Caco-2 (cell line): ENCODE results near the gene SLC43A2. TPM values are rescaled to one million over a fixed set of nuclear protein-coding genes. Genes with fewer than 3 reads are reported as not detected.

Experiments
- BruUV-seq: library from RNA; stranded (reverse); fragments of 400-500 nt; replicated peaks from 2 replicates; lab custom pipeline; 2021; lab: Mats Ljungman, UMichigan
- CTCF ChIA-PET: fragments of 300-600 bp; sonication (Branson Sonifier 250); formaldehyde crosslinking; loops from one replicate; lab custom pipeline; 2022; ENCODE audit warnings: antibody characterized with exemption; lab: Charles Lee
- POLR2A ChIA-PET: fragments of 300-600 bp; sonication (Branson Sonifier 250); formaldehyde crosslinking; loops from one replicate; lab custom pipeline; 2022; ENCODE audit warnings: antibody characterized with exemption; lab: Charles Lee
- DNase-seq, 2 experiments: peaks; one replicate each; pipeline versions ENCODE4 v3.0.0 to v3.0.0-alpha.2; 2020 to 2022
- H3K27me3 ChIP-seq: replicated peaks from 2 replicates; pipeline ENCODE4 v1.6.0; 2011; ENCODE audit warnings: low read length; ENCODE audit not compliant: control insufficient read depth, insufficient read depth
- H3K36me3 ChIP-seq: 2 replicates; pipeline ENCODE4 v1.5.1; 2011; ENCODE audit warnings: low read length; ENCODE audit not compliant: control insufficient read depth, insufficient read depth
- H3K4me1 ChIP-seq: fragments of 250-450 bp; sonication (Bioruptor Pico); 2 replicates; pipeline ENCODE4 v1.5.1; 2020; ENCODE audit warnings: mild to moderate bottlenecking
- H3K4me3 ChIP-seq: 2 replicates; pipeline ENCODE4 v1.5.1; 2011; ENCODE audit warnings: low read depth, mild to moderate bottlenecking, control low read depth, low read length
- H3K9me3 ChIP-seq: fragments of 250-450 bp; sonication (Bioruptor Pico); 2 replicates; pipeline ENCODE4 v1.5.1; 2020; ENCODE audit warnings: mild to moderate bottlenecking, moderate library complexity
- H3K27ac Mint-ChIP-seq: one replicate; pipeline ENCODE4 v1.8.0; 2022; ENCODE audit warnings: mixed read lengths; ENCODE audit not compliant: unreplicated experiment
- H3K27me3 Mint-ChIP-seq: one replicate; pipeline ENCODE4 v1.8.0; 2022; ENCODE audit warnings: mixed read lengths; ENCODE audit not compliant: insufficient read depth, unreplicated experiment
- H3K36me3 Mint-ChIP-seq: one replicate; pipeline ENCODE4 v1.8.0; 2022; ENCODE audit warnings: mild to moderate bottlenecking, mixed read lengths; ENCODE audit not compliant: insufficient read depth, unreplicated experiment
- H3K4me1 Mint-ChIP-seq: one replicate; pipeline ENCODE4 v1.8.0; 2022; ENCODE audit warnings: low read depth, mixed read lengths; ENCODE audit not compliant: unreplicated experiment
- H3K4me3 Mint-ChIP-seq: one replicate; pipeline ENCODE4 v1.8.0; 2022; ENCODE audit warnings: mild to moderate bottlenecking, moderate library complexity, mixed read lengths; ENCODE audit not compliant: unreplicated experiment
- H3K9me3 Mint-ChIP-seq: one replicate; pipeline ENCODE4 v1.8.0; 2022; ENCODE audit warnings: mixed read lengths; ENCODE audit not compliant: unreplicated experiment
- CTCF ChIP-seq, 2 experiments: fragments of 200-600 bp in 1 of 2; IDR thresholded peaks; 1 replicate in 1 of 2; 2 replicates in 1 of 2; pipeline versions ENCODE4 v1.5.1 to v1.8.0; 2011 to 2022; ENCODE audit warnings: antibody characterized with exemption in 1 of 2, control low read depth in 1 of 2, inconsistent platforms in 1 of 2, low read depth in 1 of 2, low read length in 1 of 2, mild to moderate bottlenecking in 1 of 2, moderate library complexity in 1 of 2; ENCODE audit not compliant: insufficient read depth in 1 of 2, severe bottlenecking in 1 of 2, unreplicated experiment in 1 of 2
- intact Hi-C: fragments of 100-400 bp; cut with micrococcal nuclease; formaldehyde crosslinking; loops from one replicate; pipeline ENCODE4 v1.10.0; 2022; ENCODE audit not compliant: unreplicated experiment
- total RNA-seq: library from RNA; stranded (reverse); gene quantifications from 2 replicates; pipeline ENCODE4 v1.2.3, GENCODE V29; 2022

Gene SLC43A2
- total RNA-seq, 1 experiment from 2014 or later: 33.9 TPM

- no peak for TF ChIP-seq CTCF (IDR thresholded peaks at IDR 0.05; ENCODE audit: insufficient read depth in 1 of 2, low read depth in 1 of 2, low read length in 1 of 2, severe bottlenecking in 1 of 2, unreplicated experiment in 1 of 2)
- intact Hi-C loops: loop anchor here (5.0 kb wide), 1 partner anchor 37 kb away; no protein-coding TSS in a partner anchor
- BruUV-seq: TSS peak; percentile 5
- Mint-ChIP-seq H3K27me3 (no peaks in the 10 kb centered on the region), H3K4me3 (no peak overlapping the region), H3K9me3 (no peaks in the 10 kb centered on the region), H3K36me3 (peaks cover 52% of the 10 kb centered on the region), H3K27ac (peak overlapping the region; percentile 82), H3K4me1 (peaks cover 35% of the 10 kb centered on the region)
- peaks cover 8% of the 10 kb centered on the region; the same call in 1 of the 2 replicates for H3K4me1 ChIP-seq
- H3K36me3 ChIP-seq: no peaks in the 10 kb centered on the region; the same call in 1 of the 2 replicates
- DNase-seq: no peak
- no peak overlapping the region for H3K4me3 ChIP-seq
- POLR2A ChIA-PET: no interaction called here
- H3K27me3 ChIP-seq: no peaks in the 10 kb centered on the region
- H3K9me3 ChIP-seq: no peaks in the 10 kb centered on the region
- CTCF ChIA-PET: interaction anchor here (0.7 to 1.2 kb wide), 2 partner anchors 69 to 70 kb away, joined by 3 to 4 read pairs; partner anchors contain the start of gene SLC43A2
Observed at GRCh38 chr17:1560101-1560857, 68.4 kb downstream of the SLC43A2 start.

DNA sequence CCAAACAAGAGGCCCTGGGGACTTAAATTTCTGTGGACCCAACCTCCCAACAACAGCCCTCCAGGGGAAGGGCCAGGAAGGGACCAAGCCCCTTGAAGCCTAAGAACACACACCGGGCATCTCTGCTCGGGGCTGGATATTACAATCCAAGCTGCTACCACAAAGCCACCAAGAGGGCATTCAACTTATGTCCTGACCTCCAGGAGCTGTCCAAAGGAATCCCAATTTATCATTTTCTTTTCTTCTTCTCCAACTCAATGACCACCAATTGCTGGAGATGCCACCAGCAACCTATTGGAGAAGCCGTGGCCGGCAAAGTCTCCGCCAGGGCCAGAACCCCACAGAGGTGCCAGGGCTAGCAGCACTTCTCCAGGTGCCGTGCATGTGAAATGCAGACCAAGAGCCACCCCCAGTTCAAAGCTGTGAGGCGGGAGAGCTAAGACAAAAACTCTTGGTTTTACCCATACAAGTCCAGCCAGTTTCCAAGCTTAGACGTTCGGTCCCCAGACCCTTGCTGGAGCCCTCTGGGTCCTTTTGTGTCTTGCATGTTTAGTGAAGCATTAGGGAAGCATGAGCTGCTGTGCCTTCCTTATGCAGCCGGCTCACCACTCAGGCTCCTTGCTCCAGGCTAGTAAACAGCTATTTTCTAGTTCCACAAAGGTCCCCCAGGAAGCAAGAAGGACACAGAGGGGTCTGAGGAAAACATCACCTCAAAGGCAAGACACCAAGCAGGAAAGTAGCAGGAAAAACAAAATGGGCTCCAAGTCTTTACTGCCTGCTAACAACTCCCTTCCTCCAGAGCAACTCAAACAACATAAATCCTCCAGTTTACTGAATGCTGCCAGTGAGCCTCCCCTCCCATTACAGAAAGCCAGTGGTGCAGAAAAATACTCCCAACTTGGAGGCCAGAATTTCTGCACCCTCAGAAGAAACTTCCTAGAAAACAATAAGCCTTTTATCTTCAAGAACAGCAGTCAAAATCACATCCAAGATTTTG lies 69.3 kb downstream of the SLC43A2 start:
- no TSS peak for BruUV-seq
- ChIA-PET POLR2A (no interaction called here), CTCF (no interaction called here)
- Histone ChIP-seq H3K9me3 (no peaks in the 10 kb centered on the region), H3K27me3 (no peaks in the 10 kb centered on the region), H3K4me3 (no peak overlapping the region), H3K36me3 (no peaks in the 10 kb centered on the region; the same call in 1 of the 2 replicates), H3K4me1 (peaks cover 7% of the 10 kb centered on the region; the same call in 1 of the 2 replicates)
- DNase-seq: no peak
- no peak for TF ChIP-seq CTCF (IDR thresholded peaks at IDR 0.05; ENCODE audit: insufficient read depth in 1 of 2, low read depth in 1 of 2, low read length in 1 of 2, severe bottlenecking in 1 of 2, unreplicated experiment in 1 of 2)
- H3K9me3 Mint-ChIP-seq: no peaks in the 10 kb centered on the region
- H3K4me3 Mint-ChIP-seq: no peak overlapping the region
- H3K27me3 Mint-ChIP-seq: no peaks in the 10 kb centered on the region
- intact Hi-C loops: loop anchor here (5.0 kb wide), 1 partner anchor 38 kb away; no protein-coding TSS in a partner anchor
- peaks cover 35% of the 10 kb centered on the region for H3K4me1 Mint-ChIP-seq
- peaks cover 52% of the 10 kb centered on the region for H3K36me3 Mint-ChIP-seq
- no peak overlapping the region for H3K27ac Mint-ChIP-seq

DNA sequence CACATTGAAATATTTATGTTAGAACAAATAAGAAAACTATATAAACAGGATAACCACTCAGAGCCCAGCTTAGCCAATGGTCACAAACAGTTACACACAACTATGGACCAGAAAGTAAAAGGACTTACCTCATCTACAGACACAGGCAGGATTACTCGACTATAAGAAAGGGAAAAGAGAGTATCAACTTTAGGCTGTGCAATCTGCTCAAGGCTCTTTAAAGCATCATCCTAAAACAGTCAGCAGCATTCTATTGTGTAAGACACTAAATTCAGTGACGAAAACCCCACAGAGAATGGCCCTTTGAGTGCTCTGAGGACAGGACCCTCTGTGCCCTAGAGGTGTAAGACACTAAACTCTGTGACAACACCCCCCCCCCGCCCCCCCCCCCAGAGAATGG lies 70.2 kb downstream of the SLC43A2 start:
- POLR2A ChIA-PET: no interaction called here
- no peak overlapping the region for H3K27ac Mint-ChIP-seq
- intact Hi-C loops: no loop called here

More for the DNA sequence above, 70.2 kb downstream of the SLC43A2 start:
- no peak overlapping the region for H3K4me3 ChIP-seq
- CTCF ChIA-PET: no interaction called here
- no peaks in the 10 kb centered on the region for H3K9me3 Mint-ChIP-seq
- no peaks in the 10 kb centered on the region; the same call in 1 of the 2 replicates for H3K36me3 ChIP-seq
- H3K4me1 Mint-ChIP-seq: peaks cover 25% of the 10 kb centered on the region
- H3K4me3 Mint-ChIP-seq: no peak overlapping the region
- peaks cover 52% of the 10 kb centered on the region for H3K36me3 Mint-ChIP-seq
- no peaks in the 10 kb centered on the region for H3K4me1 ChIP-seq
- DNase-seq: no peak
- no peaks in the 10 kb centered on the region for H3K27me3 Mint-ChIP-seq
- H3K27me3 ChIP-seq: no peaks in the 10 kb centered on the region
- no peaks in the 10 kb centered on the region for H3K9me3 ChIP-seq
- no peak for TF ChIP-seq CTCF (IDR thresholded peaks at IDR 0.05; ENCODE audit: insufficient read depth in 1 of 2, low read depth in 1 of 2, low read length in 1 of 2, severe bottlenecking in 1 of 2, unreplicated experiment in 1 of 2)
- TSS peak; percentile 2 for BruUV-seq
